Stimulated activated CD8-positive, alpha-beta memory T cell treated with anti-CD3 and anti-CD28 coated beads, Interleukin-15, amount 100 ng/mL, for 24 hours (primary cell): ENCODE results near the gene EMC8.
"Not testable (repeated sequence)": the region's sequence is repeated elsewhere in the genome, so short reads cannot be mapped to it uniquely, and the experiment has no call there.

Experiments used
- DNase-seq: peaks from one replicate; pipeline ENCODE4 v3.0.0-alpha.2; 2020; ENCODE audit warnings: low read depth

EMC8 gene

DNA sequence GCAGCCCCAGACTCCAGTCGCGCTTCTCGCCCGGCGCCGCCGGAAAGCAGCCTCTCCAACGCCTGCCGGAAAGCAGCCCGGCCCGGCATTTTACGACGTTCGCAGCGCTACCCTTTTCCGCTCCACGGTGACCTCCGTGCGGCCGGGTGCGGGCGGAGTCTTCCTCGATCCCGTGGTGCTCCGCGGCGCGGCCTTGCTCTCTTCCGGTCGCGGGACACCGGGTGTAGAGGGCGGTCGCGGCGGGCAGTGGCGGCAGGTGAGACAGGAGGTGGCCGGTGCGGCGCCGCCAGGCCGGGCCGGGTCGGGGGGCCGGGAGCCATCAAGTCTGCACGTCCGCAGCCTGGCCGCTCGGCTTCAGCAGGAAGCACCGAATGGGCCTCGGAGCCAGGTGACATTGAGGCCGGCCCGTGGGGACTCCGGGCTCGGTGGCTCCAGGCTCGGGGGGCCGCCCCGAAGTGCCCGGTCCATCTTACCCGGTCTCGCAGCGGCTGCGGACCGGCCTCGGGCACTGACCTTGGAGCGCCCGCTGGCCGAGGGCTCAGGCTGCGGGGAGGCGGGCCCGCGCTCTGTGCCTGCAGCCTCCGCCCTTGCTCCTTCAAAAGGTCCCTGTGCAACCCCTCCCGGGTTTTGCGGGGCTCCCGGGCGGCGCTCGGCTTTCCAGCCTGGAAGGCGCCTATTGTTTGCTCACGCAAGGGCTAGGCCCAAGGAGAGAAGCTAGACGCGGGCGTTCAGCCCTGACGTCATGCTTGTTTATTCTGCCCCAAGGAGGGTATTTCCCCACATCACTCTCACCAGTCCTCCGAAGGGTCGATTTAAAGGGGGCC, at the start of gene EMC8, which contains the start of gene COX4I1:
Gene EMC8 (minus strand): TSS at position 48 of the 824 bp plus-strand sequence. CDS start 249 bp downstream, outside the sequence.
Gene COX4I1 (plus strand): TSS at position 199 of the 824 bp plus-strand sequence. CDS start 1,511 bp downstream, outside the sequence.
- peak; percentile 84 for DNase-seq

DNA sequence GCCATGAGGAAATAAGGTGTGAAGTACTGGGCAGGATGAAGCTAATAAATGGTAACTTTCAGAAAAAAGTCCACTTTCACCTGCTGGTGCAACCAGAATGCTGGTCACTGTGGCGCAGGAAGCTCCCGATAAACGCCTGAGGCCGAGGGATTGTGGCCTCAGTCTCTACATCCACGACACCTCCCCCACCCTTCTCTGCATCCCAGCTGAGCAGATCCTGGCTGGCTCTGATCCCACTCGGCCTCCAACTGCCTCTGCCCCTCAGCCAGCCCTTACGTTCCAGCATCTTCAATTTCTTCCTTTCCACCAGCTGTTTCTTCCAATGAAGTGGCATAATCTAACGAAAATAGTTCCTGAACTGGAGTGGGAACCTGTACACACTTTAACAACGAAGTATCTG, 49.6 kb upstream of the EMC8 start:
- no peak for DNase-seq

- no peak for DNase-seq
These were observed 48.6 kb upstream of the EMC8 start for GRCh38 chr16:85847681-85848601.

DNA sequence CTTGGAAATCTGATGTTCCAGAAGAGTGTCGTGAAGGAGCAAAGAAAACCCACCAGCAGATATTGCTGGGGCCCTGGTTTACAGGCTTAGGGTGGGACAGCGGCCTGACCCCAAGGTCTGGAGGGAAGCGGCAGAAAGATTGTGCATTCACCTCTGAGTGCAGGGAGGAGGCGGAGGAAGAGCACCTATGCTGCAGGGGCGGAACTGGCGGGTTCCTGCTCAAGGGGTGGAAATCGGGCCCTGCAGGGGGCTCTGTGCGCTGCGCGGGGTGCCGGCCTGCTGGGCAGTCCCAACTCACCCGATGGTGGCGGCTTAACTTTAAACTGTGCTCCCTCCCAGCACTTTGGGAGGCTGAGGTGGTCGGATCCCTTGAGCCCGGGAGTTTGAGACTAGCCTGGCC, 47.7 kb upstream of the EMC8 start:
- DNase-seq, result no peak

DNA sequence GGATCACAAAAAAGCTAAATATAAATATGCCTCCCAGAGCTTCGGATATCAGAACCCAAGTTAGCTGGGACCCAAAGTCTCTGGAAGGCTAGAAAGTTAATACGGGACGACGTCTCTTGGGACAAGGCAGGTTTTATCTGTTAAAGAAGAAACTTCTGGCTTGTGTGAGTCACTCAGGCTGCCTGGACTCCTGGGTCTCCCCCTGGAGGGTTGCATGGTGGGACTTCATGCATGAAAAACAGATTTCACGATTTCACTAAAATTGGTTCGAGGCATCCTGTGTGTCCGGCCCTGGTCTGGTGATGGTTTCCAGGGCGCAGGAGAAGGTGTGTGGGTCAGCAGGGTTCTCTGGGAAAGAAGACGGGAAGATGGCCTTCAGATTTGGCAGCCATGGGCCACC, 47.1 kb upstream of the EMC8 start:
- no peak for DNase-seq

GRCh38 chr16:85845266-85845665, 45.9 kb upstream of the EMC8 start:
- no peak for DNase-seq

DNA sequence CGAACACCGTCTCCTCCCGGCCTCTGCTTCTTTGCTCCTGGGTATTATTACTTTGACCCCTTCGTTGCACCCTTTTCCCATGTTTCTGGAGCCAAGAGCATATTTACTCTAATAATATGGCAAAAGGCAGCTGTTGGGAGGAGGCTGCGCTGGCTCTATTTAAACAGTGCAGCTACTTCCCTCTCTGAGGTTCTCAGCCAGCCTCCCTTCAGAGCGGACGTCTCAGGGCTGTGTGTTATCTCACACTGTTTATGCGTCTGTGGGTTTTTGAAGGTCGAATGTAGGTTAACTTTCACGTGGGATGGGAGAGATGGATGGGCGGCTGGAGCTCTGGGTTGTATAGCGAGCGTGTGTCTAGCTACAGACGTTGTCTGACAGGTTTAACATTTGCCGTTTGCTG, 45.4 kb upstream of the EMC8 start:
- no peak for DNase-seq

- no peak for DNase-seq
These were observed 44.8 kb upstream of the EMC8 start for GRCh38 chr16:85844169-85844481.

DNA sequence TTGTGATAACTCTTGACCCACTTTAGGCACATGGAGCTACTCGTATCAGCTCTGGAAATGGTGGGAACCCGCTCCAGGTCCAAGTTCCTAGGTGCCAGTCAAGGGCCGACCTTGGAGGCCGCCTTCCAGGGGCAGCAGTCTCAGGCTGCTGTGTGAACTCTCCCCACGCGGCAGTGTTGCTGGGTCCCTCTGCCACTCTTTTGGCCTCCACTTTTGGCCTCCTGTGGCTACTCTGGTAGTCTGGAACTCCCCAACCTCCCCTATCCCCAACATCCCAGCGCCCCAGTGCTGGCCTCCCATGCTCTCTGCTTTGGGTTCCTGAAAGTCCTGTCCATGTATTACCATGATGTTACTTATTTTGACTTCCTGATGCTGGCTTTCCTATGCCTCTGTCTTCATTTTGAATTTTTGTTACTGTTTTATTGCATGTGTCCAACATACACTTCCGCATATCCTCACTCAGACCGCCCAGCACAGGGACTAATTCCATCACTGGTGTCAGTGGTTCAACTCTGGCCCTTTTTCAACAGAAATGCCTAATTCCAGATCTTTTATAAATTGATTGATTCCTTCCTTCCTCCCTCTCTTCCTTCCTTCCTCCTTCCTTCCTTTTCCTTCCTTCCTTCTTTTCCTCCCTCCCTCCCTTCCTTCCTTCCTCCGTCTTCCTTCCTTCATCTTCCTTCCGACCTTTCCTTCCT, 44.3 kb upstream of the EMC8 start:
- no peak for DNase-seq

GRCh38 chr16:85842848-85843247, 43.5 kb upstream of the EMC8 start:
- no peak for DNase-seq

GRCh38 chr16:85842435-85842834, 43.1 kb upstream of the EMC8 start:
- no peak for DNase-seq

DNA sequence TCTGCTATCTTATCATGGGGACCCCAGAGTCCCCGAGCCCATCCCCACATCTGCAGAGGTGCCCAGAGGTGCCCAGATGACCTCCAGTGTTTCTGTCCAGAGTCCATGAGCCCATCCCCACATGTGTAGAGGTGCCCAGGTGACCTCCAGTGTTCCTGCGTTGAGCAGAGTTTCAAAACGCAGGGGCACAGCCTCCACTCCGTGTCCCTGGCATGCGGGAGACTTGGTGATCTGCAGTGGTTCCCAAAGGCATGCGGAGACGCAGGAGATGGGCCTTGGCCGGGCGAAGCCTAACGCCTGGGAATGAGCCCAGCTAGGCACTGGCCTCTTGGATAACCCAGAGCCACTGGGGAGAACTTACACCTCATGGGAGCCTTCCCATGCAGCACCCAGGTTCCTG, 41.5 kb upstream of the EMC8 start:
- DNase-seq, result no peak

- no peak for DNase-seq
These were observed 41.1 kb upstream of the EMC8 start for GRCh38 chr16:85840395-85840794.

- no peak for DNase-seq
These were observed 40.4 kb upstream of the EMC8 start for GRCh38 chr16:85839681-85840240.

DNA sequence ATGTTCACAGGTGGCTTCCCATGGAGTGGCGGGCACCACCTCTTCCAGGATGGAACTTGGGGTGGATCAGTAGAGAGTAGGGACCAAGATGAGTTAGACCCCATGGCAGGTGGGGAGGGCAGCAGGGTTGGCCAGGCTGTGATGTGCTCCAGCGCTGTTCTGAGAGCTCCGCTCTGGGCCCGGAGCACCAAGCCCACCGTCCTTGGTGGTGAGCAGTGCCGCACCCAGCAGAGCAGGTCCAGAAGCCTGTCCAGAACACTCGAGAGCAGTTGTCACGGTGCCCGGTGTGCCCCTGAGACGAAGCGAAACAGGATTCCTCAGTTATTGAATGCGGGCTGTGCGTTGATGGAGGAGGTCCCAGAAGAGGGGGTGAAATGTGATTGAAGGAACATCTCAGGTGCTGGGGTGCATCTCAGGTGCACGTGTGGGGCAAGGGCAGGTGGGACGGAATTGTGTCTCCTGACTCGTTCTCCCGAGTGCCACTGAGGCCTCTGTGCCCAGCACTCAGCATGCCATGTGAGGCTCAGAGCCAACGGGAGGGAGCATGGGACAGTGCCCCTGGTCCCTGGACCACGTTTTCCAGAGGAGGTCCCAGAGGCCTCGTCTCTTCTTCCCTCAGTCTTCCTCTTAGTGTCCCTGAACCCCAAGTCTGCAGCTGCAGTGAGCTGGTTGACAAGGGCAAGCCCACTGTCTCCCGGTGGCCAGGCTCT, 39.7 kb upstream of the EMC8 start:
- DNase-seq, result no peak

GRCh38 chr16:85838381-85838780, 39.0 kb upstream of the EMC8 start:
- no peak for DNase-seq

GRCh38 chr16:85837654-85838053, 38.3 kb upstream of the EMC8 start:
- not testable (repeated sequence) for DNase-seq

GRCh38 chr16:85836706-85837582, 37.6 kb upstream of the EMC8 start:
- no peak for DNase-seq

DNA sequence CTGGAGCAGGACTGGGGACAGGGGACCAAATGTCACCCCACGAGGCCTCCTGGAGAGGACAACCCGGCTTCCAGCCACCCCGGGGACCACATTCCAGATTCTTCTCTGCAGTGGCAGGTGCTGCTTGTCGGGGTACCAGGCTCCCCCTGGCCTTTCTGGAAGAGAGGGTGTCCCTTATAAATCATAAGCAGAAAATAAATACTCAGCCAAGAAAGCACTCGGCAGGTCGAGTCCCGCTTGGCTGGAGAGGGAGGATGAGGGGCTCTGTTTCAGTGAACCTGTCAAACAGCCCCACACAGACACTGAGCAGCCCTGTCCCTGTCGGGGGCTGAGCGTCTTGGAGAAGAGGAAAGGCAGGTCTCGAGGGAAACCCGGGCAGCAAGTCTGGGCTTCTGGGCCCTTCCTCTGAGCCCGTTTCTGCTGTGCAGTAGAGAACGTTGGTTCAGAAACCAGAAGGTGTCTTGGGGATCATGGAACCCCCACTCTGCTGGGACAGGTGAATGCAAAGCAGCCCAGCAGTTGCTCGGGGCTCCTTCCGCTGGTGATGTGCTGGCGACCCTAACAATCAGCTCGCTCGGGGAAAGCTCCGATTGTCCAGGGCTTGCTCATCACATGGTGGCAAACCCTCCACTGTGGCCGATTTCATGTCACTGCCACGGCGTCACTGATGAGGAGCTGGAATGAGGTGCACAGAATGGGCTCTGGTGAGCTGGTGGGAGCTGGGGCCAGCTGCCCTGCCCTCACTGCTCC, 36.8 kb upstream of the EMC8 start:
- no peak for DNase-seq
